GM23248 (cell line): ENCODE results near the gene TAOK3.

Source experiments
- EZH2 ChIP-seq: fragments of 200-600 bp; sonication (generic); IDR thresholded peaks from 2 replicates; pipeline ENCODE4 v1.6.1; 2018; ENCODE audit warnings: antibody characterized with exemption, mild to moderate bottlenecking; ENCODE audit not compliant: insufficient read depth, poor library complexity, severe bottlenecking
- EZH2phosphoT487 ChIP-seq: fragments of 200-600 bp; sonication (generic); IDR thresholded peaks from 2 replicates; pipeline ENCODE4 v1.6.1; 2018; ENCODE audit warnings: antibody characterized with exemption, moderate library complexity, mild to moderate bottlenecking, low read depth; ENCODE audit not compliant: insufficient read depth

DNA sequence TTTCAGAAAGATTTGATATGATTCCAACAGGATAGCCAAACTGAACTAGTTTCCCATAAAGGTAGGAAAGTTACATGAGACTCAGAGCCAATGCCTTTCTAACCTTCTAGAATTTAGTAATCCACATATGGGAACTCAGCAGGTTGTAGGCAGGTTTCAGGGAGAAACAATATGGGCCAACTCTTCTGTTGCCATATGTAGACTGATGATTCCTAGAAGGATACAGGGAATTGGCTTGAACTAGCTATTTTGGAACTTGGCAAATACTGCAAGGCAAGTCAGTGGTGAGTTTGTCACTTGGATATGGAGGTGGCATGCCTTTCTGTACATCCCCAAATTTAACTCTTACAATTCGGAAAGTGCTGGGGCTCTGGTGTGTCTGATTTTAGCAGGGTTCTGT is 19.1 kb upstream of the TAOK3 start:
- TF ChIP-seq EZH2 (no peak), EZH2phosphoT487 (no peak)
